K562 (cell line): Measurements from ENCODE around the gene CPOX. TPM values are rescaled to one million over a fixed set of nuclear protein-coding genes. Genes with fewer than 3 reads are reported as not detected.

Experiments used
- ARID4B ChIP-seq: sonication (generic); formaldehyde crosslinking; IDR thresholded peaks from 2 replicates; pipeline ENCODE4 v1.8.0; 2022; ENCODE audit warnings: mild to moderate bottlenecking, missing genetic modification reagents
- CBFA2T2 ChIP-seq: fragments of 450-650 bp; conservative IDR thresholded peaks from 2 replicates; pipeline ENCODE4 v1.6.1; 2017; ENCODE audit warnings: mild to moderate bottlenecking
- CREM ChIP-seq: IDR thresholded peaks from 2 replicates; pipeline ENCODE4 v1.6.1; 2014; ENCODE audit warnings: antibody characterized with exemption, low read depth
- CTBP1 ChIP-seq: fragments of 450-650 bp; IDR thresholded peaks from 2 replicates; pipeline ENCODE4 v1.6.1; 2016; ENCODE audit warnings: borderline replicate concordance
- ELK1 ChIP-seq: sonication (generic); formaldehyde crosslinking; IDR thresholded peaks from 2 replicates; pipeline ENCODE4 v1.8.1; 2022; ENCODE audit warnings: missing genetic modification reagents
- GTF2E2 ChIP-seq: fragments of 200-800 bp; sonication (Bioruptor generic); IDR thresholded peaks from 2 replicates; pipeline ENCODE4 v1.6.1; 2016; ENCODE audit warnings: missing genetic modification characterization, missing compliant biosample characterization
- MAZ ChIP-seq, 2 experiments: fragments of 450-650 bp in 1 of 2; sonication (generic) in 1 of 2; formaldehyde crosslinking; IDR thresholded peaks in 1 of 2; conservative IDR thresholded peaks in 1 of 2; 2 replicates each; pipeline versions ENCODE4 v1.4.0 to v1.5.0; 2020; ENCODE audit warnings: mild to moderate bottlenecking in 1 of 2, missing genetic modification reagents in 1 of 2
- MTA2 ChIP-seq: fragments of 450-650 bp; IDR thresholded peaks from 2 replicates; pipeline ENCODE4 v1.6.1; 2016; ENCODE audit warnings: low read depth
- RBM22 ChIP-seq: fragments of 200-400 bp; formaldehyde crosslinking; IDR thresholded peaks from 2 replicates; pipeline ENCODE4 v1.6.1; 2018; ENCODE audit warnings: low read length, low read depth; ENCODE audit not compliant: poor library complexity, severe bottlenecking
- RUNX1 ChIP-seq: sonication (generic); IDR thresholded peaks from 2 replicates; pipeline ENCODE4 v1.6.1; 2016; ENCODE audit warnings: antibody characterized with exemption, low read depth
- TAF15 ChIP-seq: fragments of 200-400 bp; formaldehyde crosslinking; IDR thresholded peaks from 2 replicates; pipeline ENCODE4 v1.6.1; 2017; ENCODE audit warnings: mild to moderate bottlenecking, low read depth, low read length, moderate library complexity
- TEAD1 ChIP-seq, 2 experiments: fragments of 450-650 bp in 1 of 2; sonication (generic) in 1 of 2; formaldehyde crosslinking; IDR thresholded peaks; 2 replicates each; pipeline versions ENCODE4 v1.4.0 to v1.8.0; 2020 to 2022; ENCODE audit warnings: mild to moderate bottlenecking in 2 of 2, missing genetic modification reagents in 1 of 2
- TFAP4 ChIP-seq: sonication (generic); formaldehyde crosslinking; IDR thresholded peaks from 2 replicates; pipeline ENCODE4 v1.8.0; 2022; ENCODE audit warnings: missing genetic modification reagents, mild to moderate bottlenecking, moderate library complexity, borderline replicate concordance
- THRB ChIP-seq: fragments of 450-650 bp; formaldehyde crosslinking; conservative IDR thresholded peaks from 2 replicates; pipeline ENCODE4 v1.4.0; 2022; ENCODE audit warnings: mild to moderate bottlenecking, missing genetic modification characterization
- ZBTB1 ChIP-seq: sonication (generic); formaldehyde crosslinking; IDR thresholded peaks from 2 replicates; pipeline ENCODE4 v1.8.1; 2023; ENCODE audit warnings: missing genetic modification reagents, low read depth, mild to moderate bottlenecking, borderline replicate concordance
- ZBTB12 ChIP-seq: fragments of 250-450 bp; sonication (Bioruptor Pico); IDR thresholded peaks from 2 replicates; pipeline ENCODE4 v1.4.0; 2020
- ZC3H4 ChIP-seq: sonication (generic); formaldehyde crosslinking; IDR thresholded peaks from 2 replicates; pipeline ENCODE4 v1.9.0; 2021; ENCODE audit warnings: missing genetic modification reagents, borderline replicate concordance
- ZNF274 ChIP-seq: IDR thresholded peaks from 2 replicates; pipeline ENCODE4 v1.6.1; 2011; ENCODE audit warnings: low read depth, mild to moderate bottlenecking, low read length, moderate library complexity, borderline replicate concordance
- ZNF551 ChIP-seq: fragments of 250-450 bp; sonication (Bioruptor Pico); IDR thresholded peaks from 2 replicates; pipeline ENCODE4 v1.5.0; 2021; ENCODE audit warnings: mild to moderate bottlenecking, moderate library complexity
- ZZZ3 ChIP-seq: fragments of 450-650 bp; IDR thresholded peaks from 2 replicates; pipeline ENCODE4 v1.6.1; 2016; ENCODE audit warnings: antibody characterized with exemption, mild to moderate bottlenecking, moderate library complexity
- polyA plus RNA-seq, 8 experiments: library from polyadenylated mRNA; depleted of rRNA in 4 of 8; stranded (reverse) in 5 of 8; unstranded in 3 of 8; fragments of >200 nt; fragmentation: Nextera tagmentation in 2 of 8; fragmentation: Illumina TruSeq in 1 of 8; extraction: Ambion mirVana in 2 of 8; extraction: Trizol in 1 of 8; gene quantifications; 2 replicates each; pipeline versions ENCODE4 v1.2.1 to v1.2.3, GENCODE V29; 2011 to 2014; ENCODE audit warnings: inconsistent platforms in 1 of 8, missing spikeins in 1 of 8
- total RNA-seq, 7 experiments: library from RNA; depleted of rRNA in 6 of 7; stranded (reverse); fragments of >200 nt in 6 of 7; fragmentation: Illumina TruSeq in 2 of 7; extraction: Trizol in 2 of 7; gene quantifications; 2 replicates each; pipeline versions ENCODE4 v1.2.1 to v1.2.3, GENCODE V29; 2011 to 2021; ENCODE audit warnings: low replicate concordance in 1 of 7

The CPOX gene
- total and polyA plus RNA-seq, 9 of the 15 experiments (the other 6 are each of a cell fraction or from before 2014, with no cell fraction given), result 14.6 to 82.1 (median 24.8) TPM

- no peak for TF ChIP-seq RBM22
- no peak for TF ChIP-seq ZZZ3
- TF ChIP-seq TEAD1 (CRISPR knock-in tag; IDR thresholded peaks at IDR 0.05), result peak in 1 of 2 experiments; percentile 89; a peak in 2 of 4 replicates
- TF ChIP-seq CBFA2T2, result peak; percentile 100
- peak in 1 of 2 experiments; percentile 65; a peak in 2 of 4 replicates for TF ChIP-seq MAZ (CRISPR knock-in tag; conservative IDR thresholded peaks at IDR 0.05 in 1 of 2, IDR thresholded peaks at IDR 0.05 in 1 of 2)
- no peak for TF ChIP-seq TFAP4 (CRISPR knock-in tag)
- TF ChIP-seq RUNX1, result 0 out of 2 replicates have a peak, but pooled peaks have one; percentile 57
- TF ChIP-seq GTF2E2 (tag), result no peak
- TF ChIP-seq MTA2, result peak; percentile 99
- no peak for TF ChIP-seq ZC3H4 (CRISPR knock-in tag)
- TF ChIP-seq CREM, result peak; percentile 56; the same call in 1 of the 2 replicates
- no peak for TF ChIP-seq ELK1 (CRISPR knock-in tag)
- TF ChIP-seq ZNF551 (CRISPR knock-in tag), result no peak
- 0 out of 2 replicates have a peak, but pooled peaks have one; percentile 13 for TF ChIP-seq ZBTB12 (CRISPR knock-in tag)
- TF ChIP-seq THRB (CRISPR knock-in tag), result peak; percentile 72; the same call in 1 of the 2 replicates
- TF ChIP-seq ZNF274, result peak; percentile 79
- TF ChIP-seq CTBP1, result peak; percentile 59; the same call in 1 of the 2 replicates
- no peak for TF ChIP-seq ZBTB1
- no peak for TF ChIP-seq ARID4B (CRISPR knock-in tag)
- no peak for TF ChIP-seq TAF15
Measured at GRCh38 chr3:98583766-98584165, 9.6 kb downstream of the CPOX start (continued).
